Activated CD8-positive, alpha-beta T cell treated with anti-CD3 and anti-CD28 coated beads for 36 hours (primary cell): ENCODE measurements around the gene TSN. TPM values are rescaled to one million over a fixed set of nuclear protein-coding genes. Genes with fewer than 3 reads are reported as not detected.

Source experiments
- ATAC-seq: fragments of 200-7000 bp; cut with Tn5 transposase; one replicate; pipeline ENCODE4 v1.10.0; 2021; ENCODE audit warnings: mild to moderate bottlenecking, moderate library complexity
- CTCF ChIA-PET: fragments of 350-600 bp; sonication (Branson Sonifier 250); formaldehyde crosslinking; loops from one replicate; lab custom pipeline; 2021; ENCODE audit warnings: antibody characterized with exemption; lab: Charles Lee
- POLR2A ChIA-PET: fragments of 350-600 bp; sonication (Branson Sonifier 250); formaldehyde crosslinking; loops from one replicate; lab custom pipeline; 2021; ENCODE audit warnings: antibody characterized with exemption; lab: Charles Lee
- DNase-seq: peaks from one replicate; pipeline ENCODE4 v3.0.0-alpha.2; 2020
- H3K27ac Mint-ChIP-seq: one replicate; pipeline ENCODE4 v1.8.0; 2021; ENCODE audit warnings: mild to moderate bottlenecking, mixed read lengths
- H3K27me3 Mint-ChIP-seq: one replicate; pipeline ENCODE4 v1.8.0; 2021; ENCODE audit warnings: mixed read lengths
- H3K36me3 Mint-ChIP-seq: one replicate; pipeline ENCODE4 v1.8.0; 2021; ENCODE audit warnings: low read depth, mixed read lengths
- H3K4me1 Mint-ChIP-seq: one replicate; pipeline ENCODE4 v1.8.0; 2021; ENCODE audit warnings: low read depth, mixed read lengths
- H3K4me3 Mint-ChIP-seq: one replicate; pipeline ENCODE4 v1.8.0; 2021; ENCODE audit warnings: mild to moderate bottlenecking, moderate library complexity, mixed read lengths
- H3K9me3 Mint-ChIP-seq: one replicate; pipeline ENCODE4 v1.8.0; 2021; ENCODE audit warnings: mixed read lengths
- intact Hi-C: fragments of 100-400 bp; cut with micrococcal nuclease; formaldehyde crosslinking; loops from one replicate; pipeline ENCODE4 v1.10.0; 2022
- total RNA-seq, 2 experiments: library from RNA; stranded (reverse); gene quantifications; one replicate each; pipeline ENCODE4 v1.2.3, GENCODE V29; 2021
- TF ChIP-seq, protein P1 (sequence below): fragments of 200-600 bp; IDR thresholded peaks from one replicate; pipeline ENCODE4 v1.8.0; 2022; ENCODE audit warnings: antibody characterized with exemption, mild to moderate bottlenecking

The TSN gene
- total RNA-seq, 2 experiments from 2014 or later, result 55.9 to 58.1 TPM

DNA sequence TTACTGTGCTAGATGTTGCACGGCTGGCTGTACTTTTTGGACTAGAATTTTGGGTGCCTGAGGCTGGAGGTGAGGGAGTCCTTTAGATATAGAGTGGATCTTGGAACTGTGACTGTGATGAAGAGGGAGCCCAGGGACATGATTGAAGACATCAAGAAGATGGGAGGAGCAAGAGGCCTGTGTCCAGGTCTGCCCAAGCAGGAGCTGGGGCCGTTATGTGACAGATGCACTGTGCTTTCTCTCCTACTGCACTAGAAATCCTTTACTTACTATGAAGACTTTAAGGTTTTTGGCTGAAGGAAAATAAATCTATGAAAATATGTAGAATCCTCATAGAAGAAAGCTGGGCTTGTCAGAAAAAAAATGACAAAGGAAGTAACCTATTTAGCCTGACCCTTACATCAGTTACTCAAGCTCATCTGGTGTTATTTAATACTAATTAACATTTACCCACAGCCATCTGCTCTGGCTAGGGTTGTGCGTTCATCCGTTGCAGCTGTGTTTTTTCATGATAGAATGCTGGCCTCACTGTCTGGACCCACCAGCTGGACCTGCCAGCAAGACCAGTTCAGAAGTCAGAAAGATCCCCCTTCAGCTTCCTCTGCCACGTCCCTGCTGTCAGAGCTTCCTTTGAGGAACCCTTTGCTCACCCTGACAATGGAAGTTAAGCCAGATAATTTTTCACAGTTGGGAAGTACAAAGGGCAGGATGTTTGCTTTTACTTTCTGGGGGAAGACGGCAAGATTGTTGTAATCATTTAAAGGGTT, 16.7 kb downstream of the TSN start:
- DNase-seq (no peak), ATAC-seq (no peak)
- TF ChIP-seq, protein P1, sequence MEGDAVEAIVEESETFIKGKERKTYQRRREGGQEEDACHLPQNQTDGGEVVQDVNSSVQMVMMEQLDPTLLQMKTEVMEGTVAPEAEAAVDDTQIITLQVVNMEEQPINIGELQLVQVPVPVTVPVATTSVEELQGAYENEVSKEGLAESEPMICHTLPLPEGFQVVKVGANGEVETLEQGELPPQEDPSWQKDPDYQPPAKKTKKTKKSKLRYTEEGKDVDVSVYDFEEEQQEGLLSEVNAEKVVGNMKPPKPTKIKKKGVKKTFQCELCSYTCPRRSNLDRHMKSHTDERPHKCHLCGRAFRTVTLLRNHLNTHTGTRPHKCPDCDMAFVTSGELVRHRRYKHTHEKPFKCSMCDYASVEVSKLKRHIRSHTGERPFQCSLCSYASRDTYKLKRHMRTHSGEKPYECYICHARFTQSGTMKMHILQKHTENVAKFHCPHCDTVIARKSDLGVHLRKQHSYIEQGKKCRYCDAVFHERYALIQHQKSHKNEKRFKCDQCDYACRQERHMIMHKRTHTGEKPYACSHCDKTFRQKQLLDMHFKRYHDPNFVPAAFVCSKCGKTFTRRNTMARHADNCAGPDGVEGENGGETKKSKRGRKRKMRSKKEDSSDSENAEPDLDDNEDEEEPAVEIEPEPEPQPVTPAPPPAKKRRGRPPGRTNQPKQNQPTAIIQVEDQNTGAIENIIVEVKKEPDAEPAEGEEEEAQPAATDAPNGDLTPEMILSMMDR, result no peak
- Mint-ChIP-seq H3K4me3 (no peak overlapping the region), H3K36me3 (peaks cover 2% of the 10 kb centered on the region), H3K9me3 (no peaks in the 10 kb centered on the region), H3K27ac (no peak overlapping the region), H3K4me1 (no peaks in the 10 kb centered on the region), H3K27me3 (no peaks in the 10 kb centered on the region)
- intact Hi-C loops, result no loop called here
- ChIA-PET CTCF (no interaction called here), POLR2A (interaction anchor here (0.8 to 1.5 kb wide), 2 partner anchors 12 to 242 kb away, joined by 3 read pairs; partner anchors contain the start of gene RNU4ATAC)

DNA sequence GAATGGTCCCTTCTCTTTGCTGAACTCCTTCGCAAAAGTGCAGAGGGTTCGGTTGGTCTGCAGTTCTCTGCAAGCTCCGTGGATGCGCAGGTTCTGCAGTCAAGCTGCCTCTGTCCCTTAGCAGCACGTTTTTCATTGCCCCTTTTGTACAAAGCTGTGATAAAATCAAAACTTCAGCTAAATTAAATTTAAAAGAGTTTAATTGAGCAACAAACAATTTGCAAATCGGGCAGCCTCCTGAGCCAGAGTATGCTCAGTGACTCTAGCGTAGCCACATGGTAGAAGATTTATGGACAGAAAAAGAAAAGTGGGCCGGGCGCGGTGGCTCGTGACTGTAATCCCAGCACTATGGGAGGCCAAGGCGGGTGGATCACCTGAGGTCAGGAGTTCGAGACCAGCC, 18.8 kb downstream of the TSN start:
- POLR2A ChIA-PET, result interaction anchor here (1.0 kb wide), 1 partner anchor 9 kb away, joined by 3 read pairs; no protein-coding TSS in a partner anchor
- DNase-seq (no peak), ATAC-seq (no peak)
- Mint-ChIP-seq H3K36me3 (peaks cover 1% of the 10 kb centered on the region), H3K4me3 (no peak overlapping the region), H3K9me3 (no peaks in the 10 kb centered on the region), H3K4me1 (no peaks in the 10 kb centered on the region), H3K27ac (no peak overlapping the region), H3K27me3 (no peaks in the 10 kb centered on the region)
- CTCF ChIA-PET, result interaction anchor here (1.0 kb wide), 1 partner anchor 13 kb away, joined by 3 read pairs; no protein-coding TSS in a partner anchor
- intact Hi-C loops, result no loop called here
- TF ChIP-seq, protein P1, result no peak

DNA sequence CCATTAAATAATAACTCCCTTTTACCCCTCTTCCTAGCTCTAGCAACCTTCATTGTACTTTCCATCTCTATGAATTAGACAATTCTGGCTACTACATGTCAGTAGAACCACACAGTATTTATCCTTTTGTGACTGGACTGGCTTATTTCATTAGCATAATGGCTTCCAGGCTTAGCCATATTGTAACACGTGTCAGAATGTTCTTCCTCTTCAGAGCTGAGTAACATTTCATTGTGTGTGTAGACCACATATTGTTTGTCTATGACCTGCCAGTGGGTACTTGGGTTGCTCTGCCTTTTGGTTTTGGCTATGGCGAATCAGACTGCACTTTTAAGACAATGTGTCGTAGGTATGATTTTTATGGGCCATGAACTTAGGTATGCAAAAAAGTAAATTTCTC, 20.9 kb downstream of the TSN start:
- Mint-ChIP-seq H3K9me3 (no peaks in the 10 kb centered on the region), H3K27me3 (no peaks in the 10 kb centered on the region), H3K27ac (no peak overlapping the region), H3K4me1 (no peaks in the 10 kb centered on the region), H3K4me3 (no peak overlapping the region), H3K36me3 (peaks cover 1% of the 10 kb centered on the region)
- CTCF ChIA-PET, result no interaction called here
- intact Hi-C loops, result no loop called here
- POLR2A ChIA-PET, result no interaction called here
- ATAC-seq, result no peak
- DNase-seq, result no peak
- TF ChIP-seq, protein P1, result no peak

DNA sequence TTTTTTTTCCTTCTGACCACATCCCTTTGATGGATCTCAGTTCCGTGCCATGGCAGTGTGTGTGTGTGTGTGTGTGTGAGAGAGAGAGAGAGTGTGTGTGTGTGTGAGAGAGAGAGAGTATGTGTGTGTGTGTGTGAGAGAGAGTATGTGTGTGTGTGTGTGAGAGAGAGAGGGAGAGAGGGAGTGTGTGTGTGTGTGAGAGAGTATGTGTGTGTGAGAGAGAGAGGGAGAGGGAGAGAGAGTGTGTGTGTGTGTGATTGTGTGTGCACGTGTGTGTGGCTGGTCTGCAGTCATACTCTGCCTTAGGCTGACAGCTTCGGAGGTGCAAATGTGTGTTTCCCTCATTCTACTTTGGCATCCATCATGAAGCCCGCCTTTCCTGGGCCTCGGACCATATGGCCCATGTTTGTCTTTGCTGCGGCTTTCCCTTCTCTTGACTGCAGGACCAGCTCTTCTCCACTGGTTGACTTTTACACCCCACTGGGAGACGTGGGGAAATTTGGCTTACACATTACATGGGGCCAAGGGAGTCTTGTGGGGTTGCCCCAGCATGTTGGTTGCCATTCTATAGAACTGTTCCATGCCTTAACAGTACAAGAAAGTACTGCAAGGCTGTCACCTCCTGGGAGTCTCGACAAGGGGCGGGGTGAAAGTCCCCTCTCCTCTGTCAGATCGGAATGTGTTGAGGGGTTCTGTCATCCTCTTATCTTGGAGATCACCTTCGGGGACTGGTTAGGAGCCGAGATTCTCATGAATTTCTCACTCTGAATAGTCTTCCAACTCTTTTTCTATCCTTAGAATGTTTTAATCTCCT, 21.6 kb downstream of the TSN start:
- H3K27ac Mint-ChIP-seq, result no peak overlapping the region
- H3K36me3 Mint-ChIP-seq, result peaks cover 1% of the 10 kb centered on the region
- no peaks in the 10 kb centered on the region for H3K27me3 Mint-ChIP-seq
- no peak overlapping the region for H3K4me3 Mint-ChIP-seq
- CTCF ChIA-PET, result no interaction called here
- intact Hi-C loops, result no loop called here
- H3K4me1 Mint-ChIP-seq, result no peaks in the 10 kb centered on the region
- ATAC-seq (no peak), DNase-seq (no peak)
- POLR2A ChIA-PET, result no interaction called here
- TF ChIP-seq, protein P1, result no peak
- no peaks in the 10 kb centered on the region for H3K9me3 Mint-ChIP-seq

DNA sequence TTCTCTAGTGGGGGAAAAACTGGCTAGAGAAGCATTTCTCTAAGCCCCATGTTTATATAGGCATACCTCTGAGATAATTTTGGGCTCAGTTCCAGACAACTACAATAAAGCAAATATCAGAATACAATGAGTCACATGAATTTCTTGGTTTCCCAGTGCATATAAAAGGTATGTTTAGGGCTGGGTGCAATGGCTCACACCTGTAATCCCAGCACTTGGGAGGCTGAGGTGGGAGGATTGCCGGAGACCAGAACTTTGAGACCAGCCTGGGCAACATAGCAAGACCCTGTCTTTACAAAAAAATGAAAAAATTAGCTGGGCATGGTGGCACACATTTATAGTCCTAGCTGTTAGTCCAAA, 22.2 kb downstream of the TSN start:
- H3K9me3 Mint-ChIP-seq, result no peaks in the 10 kb centered on the region
- H3K27me3 Mint-ChIP-seq, result no peaks in the 10 kb centered on the region
- ATAC-seq (no peak), DNase-seq (no peak)
- H3K27ac Mint-ChIP-seq, result no peak overlapping the region
- no peak overlapping the region for H3K4me3 Mint-ChIP-seq
- TF ChIP-seq, protein P1, result no peak
- intact Hi-C loops, result no loop called here
- POLR2A ChIA-PET, result no interaction called here
- H3K36me3 Mint-ChIP-seq, result no peaks in the 10 kb centered on the region
- CTCF ChIA-PET, result no interaction called here
- no peaks in the 10 kb centered on the region for H3K4me1 Mint-ChIP-seq
